Measurements from ENCODE around the gene TTC19. TPM values are rescaled to one million over a fixed set of nuclear protein-coding genes. Genes with fewer than 3 reads are reported as not detected.

TTC19 gene
- total RNA-seq, 1 donor from 2014 or later = 21.9 TPM

- Histone ChIP-seq H3K4me2 (ENCODE audit: low read length) (no peak overlapping the region), H3K36me3 (ENCODE audit: insufficient read depth, low read length) (peaks cover 61% of the 10 kb centered on the region), H3K4me3 (ENCODE audit: insufficient read depth, low read depth, low read length) (no peak overlapping the region), H3K9me3 (ENCODE audit: insufficient read depth, low read depth, low read length) (no peaks in the 10 kb centered on the region), H4K20me1 (ENCODE audit: insufficient read depth, low read length) (peaks cover 21% of the 10 kb centered on the region), H3K9ac (ENCODE audit: low read length) (no peak overlapping the region), H3K79me2 (ENCODE audit: insufficient read depth, low read length) (peaks cover 59% of the 10 kb centered on the region), H3K4me1 (ENCODE audit: insufficient read depth, low read length) (peaks cover 17% of the 10 kb centered on the region), H2AFZ (ENCODE audit: low read depth, low read length) (no peak overlapping the region), H3K27me3 (ENCODE audit: insufficient read depth, low read length) (no peaks in the 10 kb centered on the region), H3K27ac (ENCODE audit: low read depth, low read length) (no peak overlapping the region)
- no peaks in the 10 kb centered on the region for H3K9me3 Mint-ChIP-seq (ENCODE audit: unreplicated experiment)
- H3K4me1 Mint-ChIP-seq (ENCODE audit: low read depth, unreplicated experiment) = peaks cover 20% of the 10 kb centered on the region
- no peak overlapping the region for H3K27ac Mint-ChIP-seq (ENCODE audit: unreplicated experiment)
- no peaks in the 10 kb centered on the region for H3K27me3 Mint-ChIP-seq (ENCODE audit: low read depth, unreplicated experiment)
- H3K4me3 Mint-ChIP-seq (ENCODE audit: unreplicated experiment) = no peak overlapping the region
- H3K36me3 Mint-ChIP-seq (ENCODE audit: low read depth, unreplicated experiment) = peaks cover 23% of the 10 kb centered on the region
- DNase-seq (ENCODE audit: low read depth) (no peak), FAIRE-seq (no peak)
- no peak for TF ChIP-seq EZH2 (IDR thresholded peaks at IDR 0.05; ENCODE audit: insufficient read depth, low read length)
- no peak for TF ChIP-seq CTCF (IDR thresholded peaks at IDR 0.05; ENCODE audit: insufficient read depth, low read depth, low read length)
These were observed 24.3 kb downstream of the TTC19 start for GRCh38 chr17:16023881-16024280.

GRCh38 chr17:16025202-16025601, 25.6 kb downstream of the TTC19 start:
- Mint-ChIP-seq H3K9me3 (ENCODE audit: unreplicated experiment) (no peaks in the 10 kb centered on the region), H3K4me3 (ENCODE audit: unreplicated experiment) (no peak overlapping the region), H3K27ac (ENCODE audit: unreplicated experiment) (no peak overlapping the region), H3K27me3 (ENCODE audit: low read depth, unreplicated experiment) (no peaks in the 10 kb centered on the region), H3K36me3 (ENCODE audit: low read depth, unreplicated experiment) (peaks cover 23% of the 10 kb centered on the region), H3K4me1 (ENCODE audit: low read depth, unreplicated experiment) (peaks cover 28% of the 10 kb centered on the region)
- Histone ChIP-seq H3K27me3 (ENCODE audit: insufficient read depth, low read length) (no peaks in the 10 kb centered on the region), H3K9ac (ENCODE audit: low read length) (no peak overlapping the region), H4K20me1 (ENCODE audit: insufficient read depth, low read length) (peaks cover 18% of the 10 kb centered on the region), H3K4me1 (ENCODE audit: insufficient read depth, low read length) (peaks cover 23% of the 10 kb centered on the region), H2AFZ (ENCODE audit: low read depth, low read length) (no peak overlapping the region), H3K9me3 (ENCODE audit: insufficient read depth, low read depth, low read length) (no peaks in the 10 kb centered on the region), H3K36me3 (ENCODE audit: insufficient read depth, low read length) (peaks cover 72% of the 10 kb centered on the region), H3K4me3 (ENCODE audit: insufficient read depth, low read depth, low read length) (no peak overlapping the region), H3K4me2 (ENCODE audit: low read length) (no peak overlapping the region), H3K27ac (ENCODE audit: low read depth, low read length) (no peak overlapping the region), H3K79me2 (ENCODE audit: insufficient read depth, low read length) (peaks cover 47% of the 10 kb centered on the region)
- no peak for DNase-seq (ENCODE audit: low read depth)
- TF ChIP-seq EZH2 (IDR thresholded peaks at IDR 0.05; ENCODE audit: insufficient read depth, low read length) = no peak
- no peak for FAIRE-seq

GRCh38 chr17:16026895-16027294, 27.3 kb downstream of the TTC19 start:
- peak; percentile 9 for FAIRE-seq
- H3K36me3 Mint-ChIP-seq (ENCODE audit: low read depth, unreplicated experiment) = peaks cover 22% of the 10 kb centered on the region
- H3K27ac Mint-ChIP-seq (ENCODE audit: unreplicated experiment) = peak overlapping the region; percentile 98

More at GRCh38 chr17:16026895-16027294, 27.3 kb downstream of the TTC19 start:
- Histone ChIP-seq H3K4me1 (ENCODE audit: insufficient read depth, low read length) (peaks cover 23% of the 10 kb centered on the region), H3K9ac (ENCODE audit: low read length) (peak overlapping the region; percentile 64), H2AFZ (ENCODE audit: low read depth, low read length) (no peak overlapping the region), H3K4me3 (ENCODE audit: insufficient read depth, low read depth, low read length) (no peak overlapping the region), H3K36me3 (ENCODE audit: insufficient read depth, low read length) (peaks cover 79% of the 10 kb centered on the region), H3K79me2 (ENCODE audit: insufficient read depth, low read length) (peaks cover 30% of the 10 kb centered on the region), H3K4me2 (ENCODE audit: low read length) (no peak overlapping the region), H3K9me3 (ENCODE audit: insufficient read depth, low read depth, low read length) (no peaks in the 10 kb centered on the region), H4K20me1 (ENCODE audit: insufficient read depth, low read length) (peaks cover 9% of the 10 kb centered on the region), H3K27ac (ENCODE audit: low read depth, low read length) (peak overlapping the region; percentile 95), H3K27me3 (ENCODE audit: insufficient read depth, low read length) (no peaks in the 10 kb centered on the region)
- no peak overlapping the region for H3K4me3 Mint-ChIP-seq (ENCODE audit: unreplicated experiment)
- H3K4me1 Mint-ChIP-seq (ENCODE audit: low read depth, unreplicated experiment) = peaks cover 30% of the 10 kb centered on the region
- H3K9me3 Mint-ChIP-seq (ENCODE audit: unreplicated experiment) = no peaks in the 10 kb centered on the region
- TF ChIP-seq EZH2 (IDR thresholded peaks at IDR 0.05; ENCODE audit: insufficient read depth, low read length) (no peak), CTCF (IDR thresholded peaks at IDR 0.05; ENCODE audit: insufficient read depth, low read depth, low read length) (no peak)
- H3K27me3 Mint-ChIP-seq (ENCODE audit: low read depth, unreplicated experiment) = no peaks in the 10 kb centered on the region
- DNase-seq (ENCODE audit: low read depth) = no peak
